Measurements from ENCODE around the gene SYNE1. TPM values are rescaled to one million over a fixed set of nuclear protein-coding genes. Genes with fewer than 3 reads are reported as not detected.

Gene SYNE1
- total RNA-seq, 1 experiment from 2014 or later, result 20.9 TPM

GRCh38 chr6:152233547-152234320 lies 403.4 kb downstream of the SYNE1 start:
- no peak for DNase-seq (ENCODE audit: low read depth)

- DNase-seq (ENCODE audit: low read depth), result no peak
Measured at GRCh38 chr6:152232501-152233151, 404.5 kb downstream of the SYNE1 start.

DNA sequence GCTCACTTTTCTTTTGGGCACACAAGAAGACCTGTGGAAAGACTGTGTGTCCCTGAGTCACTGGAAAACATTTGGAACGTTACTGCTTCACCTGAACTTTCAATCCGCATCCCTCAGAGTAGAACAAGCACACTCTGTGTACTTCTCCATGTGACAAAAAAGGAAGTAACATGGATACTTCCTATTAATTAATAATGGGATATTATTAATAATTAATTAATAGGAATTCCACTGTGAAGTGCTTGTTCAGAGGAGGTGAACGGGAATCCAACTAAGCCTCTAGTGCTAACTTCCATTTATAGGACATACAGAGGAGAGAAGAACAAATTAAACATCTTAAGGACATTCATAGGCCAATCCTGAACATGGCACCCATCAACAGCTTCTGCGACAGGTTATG lies 407.8 kb downstream of the SYNE1 start:
- DNase-seq (ENCODE audit: low read depth), result no peak

DNA sequence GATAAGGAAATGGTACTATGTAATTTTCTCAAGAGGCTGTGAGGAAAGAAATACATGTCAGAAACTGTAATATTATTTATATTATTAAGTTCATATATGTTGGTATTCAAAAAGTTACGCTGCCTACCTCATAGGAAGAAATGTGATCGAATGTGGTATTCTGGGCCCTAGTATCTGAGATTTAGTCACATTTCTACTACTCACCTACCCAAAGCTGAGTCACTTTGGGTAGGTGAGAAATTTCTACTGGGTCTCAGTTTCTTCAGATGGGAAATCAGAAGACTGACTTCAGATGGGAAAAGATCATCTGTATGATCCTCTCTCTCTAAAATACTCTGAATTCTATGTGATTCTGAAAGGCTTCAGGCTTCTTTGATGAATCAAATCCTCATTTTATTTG lies 411.0 kb downstream of the SYNE1 start:
- no peak for DNase-seq (ENCODE audit: low read depth)

DNA sequence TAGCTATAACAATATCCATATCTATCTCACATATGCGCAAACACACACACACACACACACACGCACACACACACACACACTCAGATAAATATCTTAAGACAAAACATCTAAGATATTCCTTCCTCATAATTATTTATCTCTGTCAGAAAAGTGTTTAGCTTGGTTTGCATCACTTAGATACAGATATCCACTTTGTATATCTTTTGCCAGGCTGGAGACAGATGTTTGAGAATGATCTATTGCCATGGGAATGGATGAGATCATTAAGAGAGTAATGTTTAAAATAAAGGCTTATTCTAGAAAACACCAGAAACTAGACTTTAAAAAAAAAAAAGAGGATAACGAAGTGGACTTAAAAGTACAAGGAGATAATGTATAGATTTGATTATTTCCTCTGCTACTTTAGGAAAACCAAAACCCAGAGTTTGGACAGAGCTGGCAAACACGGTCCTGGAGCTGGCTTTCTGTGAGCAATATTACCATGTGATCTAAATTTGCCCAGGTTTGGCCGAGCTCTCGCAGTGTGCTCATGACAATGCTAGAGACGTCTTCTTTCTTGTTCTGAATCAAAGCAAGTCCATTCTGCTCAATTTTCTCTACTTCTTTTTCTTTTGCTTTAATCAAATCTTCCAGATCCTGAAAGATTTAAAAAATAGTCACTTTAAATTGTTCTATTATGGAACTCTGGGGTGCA lies 411.8 kb downstream of the SYNE1 start:
- DNase-seq (ENCODE audit: low read depth), result no peak

DNA sequence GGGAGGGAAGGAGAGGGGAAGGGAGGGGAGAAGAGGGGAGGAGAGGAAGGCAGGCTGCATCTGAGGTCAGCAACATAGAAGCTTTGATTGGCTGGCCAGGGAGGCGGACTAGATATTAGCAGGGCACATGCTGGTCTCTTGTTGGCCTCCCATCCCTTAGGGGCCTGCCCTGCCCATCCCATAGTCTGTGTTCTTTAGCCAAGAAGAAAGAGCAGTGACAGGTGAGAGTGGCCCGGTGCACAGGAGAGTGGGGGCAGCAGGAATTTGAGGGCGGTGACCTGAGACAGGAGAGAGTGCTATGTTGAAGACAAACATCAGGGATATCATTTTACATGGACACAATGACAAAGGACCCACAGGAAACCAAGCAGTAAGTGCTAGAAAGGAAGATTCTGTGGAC lies 413.5 kb downstream of the SYNE1 start:
- DNase-seq (ENCODE audit: low read depth), result no peak

DNA sequence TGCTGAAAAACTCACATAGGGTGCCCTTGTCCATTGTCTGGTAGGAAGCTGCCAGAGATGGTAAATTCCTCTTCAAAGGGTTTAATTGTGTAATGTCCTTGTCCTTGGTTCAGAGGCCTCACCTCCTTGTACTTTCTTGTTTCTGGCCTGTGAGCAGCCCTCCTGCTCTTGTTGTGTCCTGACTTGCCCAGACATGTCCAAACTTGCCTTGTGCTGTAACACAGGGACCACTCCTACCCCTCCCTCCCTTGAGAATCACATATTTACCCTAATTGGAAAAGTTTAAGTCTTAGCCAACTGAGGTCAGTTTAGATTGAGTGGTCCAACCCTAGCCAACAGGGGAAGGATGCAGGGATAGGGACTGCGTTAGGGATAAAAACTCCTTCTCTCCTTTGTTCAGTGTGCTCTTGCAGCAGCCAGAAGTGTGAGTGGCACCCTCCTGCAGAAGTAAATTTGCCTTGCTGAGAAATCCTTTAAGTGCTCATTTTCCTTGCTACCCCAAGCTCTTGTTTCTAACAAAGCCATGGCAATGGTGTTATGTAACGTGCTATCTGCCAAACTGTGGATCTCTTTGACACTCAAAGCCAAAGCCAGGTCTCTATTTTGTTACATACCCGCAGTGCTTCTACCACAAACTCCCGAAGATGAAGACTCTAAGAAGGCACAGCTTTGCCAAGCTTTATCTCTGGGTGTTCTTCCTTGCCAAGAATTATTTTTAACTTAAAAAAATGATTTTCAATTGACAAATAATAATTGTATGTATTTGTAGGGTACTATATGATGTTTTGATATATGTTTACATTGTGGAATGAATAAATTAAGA lies 415.1 kb downstream of the SYNE1 start:
- peak; percentile 9 for DNase-seq (ENCODE audit: low read depth)

GRCh38 chr6:152220786-152221185 lies 416.4 kb downstream of the SYNE1 start:
- DNase-seq (ENCODE audit: low read depth), result no peak

GRCh38 chr6:152218887-152219286 lies 418.3 kb downstream of the SYNE1 start:
- no peak for DNase-seq (ENCODE audit: low read depth)

- no peak for DNase-seq (ENCODE audit: low read depth)
Measured at GRCh38 chr6:152212437-152212836, 424.7 kb downstream of the SYNE1 start.

GRCh38 chr6:152209211-152209610 lies 428.0 kb downstream of the SYNE1 start:
- no peak for DNase-seq (ENCODE audit: low read depth)

DNA sequence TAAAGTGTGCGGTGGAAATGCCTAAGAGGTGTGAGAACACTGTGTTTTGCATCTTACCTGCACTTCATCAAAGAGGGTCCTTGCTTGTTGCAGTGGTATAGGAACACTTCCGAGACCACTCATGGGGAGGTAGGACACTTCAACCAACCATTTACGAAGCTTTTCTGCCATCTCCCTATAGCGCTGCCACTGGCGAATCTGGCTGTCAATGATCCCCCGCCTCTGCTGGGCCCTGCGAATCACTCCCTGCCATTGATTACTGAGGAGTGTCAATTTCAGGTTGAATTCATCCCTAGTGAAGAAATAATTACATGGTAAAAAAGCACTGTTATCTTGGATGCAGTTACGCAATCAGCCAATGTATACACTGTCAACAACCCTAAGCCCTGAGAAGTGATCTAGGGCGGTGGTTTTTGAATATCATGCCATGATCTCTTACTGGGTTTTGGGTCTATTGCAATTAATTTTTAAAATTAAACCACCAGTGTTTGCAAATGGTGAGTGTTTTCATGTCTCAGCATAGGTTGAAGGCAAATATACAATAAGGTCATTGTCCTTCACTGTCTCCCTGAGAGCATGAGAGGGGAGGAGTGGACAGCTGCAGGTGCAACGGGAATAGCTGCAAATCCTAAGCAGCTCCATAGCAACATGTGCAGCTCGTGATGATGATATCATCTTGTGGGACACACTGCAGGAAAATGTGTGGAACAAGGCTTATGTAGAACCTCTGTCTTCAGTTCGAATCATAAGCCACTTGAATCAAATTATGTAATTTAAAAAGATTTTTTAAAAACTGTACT lies 429.0 kb downstream of the SYNE1 start:
- DNase-seq (ENCODE audit: low read depth), result no peak

DNA sequence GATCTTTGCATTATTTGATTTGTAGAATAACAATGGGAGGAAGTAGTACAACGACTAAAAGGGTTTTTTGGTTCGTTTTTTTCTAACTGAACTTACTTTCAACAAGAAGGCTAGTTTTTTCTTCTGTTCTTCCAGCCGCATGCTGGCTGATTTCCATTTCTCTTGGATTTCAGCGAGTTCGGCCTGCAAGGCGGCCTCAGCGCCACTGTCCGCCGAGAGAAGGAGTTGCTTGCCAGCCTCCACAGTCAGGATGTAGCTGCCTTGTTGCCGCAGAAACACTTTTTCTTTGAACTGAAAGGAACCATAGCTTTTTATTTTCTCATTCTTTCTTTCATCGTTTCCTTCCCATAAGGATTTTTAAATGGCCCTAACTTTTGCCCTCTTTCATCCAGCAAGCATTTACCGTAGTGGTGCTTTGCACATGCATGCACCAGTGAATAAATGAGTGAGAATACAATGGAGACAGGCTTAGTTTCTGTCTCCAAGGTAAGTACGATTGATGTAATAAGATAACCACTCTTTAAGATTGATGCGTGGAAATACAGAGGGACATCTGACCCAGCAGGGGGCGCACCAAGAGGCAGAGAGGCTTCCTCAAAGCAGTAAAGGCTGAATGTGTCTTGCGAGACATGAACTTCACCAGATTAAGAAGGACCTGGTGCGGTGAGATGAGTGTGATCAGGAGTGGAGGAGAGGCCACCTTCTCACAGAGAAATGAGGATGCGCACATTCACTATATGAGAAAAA lies 430.9 kb downstream of the SYNE1 start:
- DNase-seq (ENCODE audit: low read depth), result peak; percentile 12

- DNase-seq (ENCODE audit: low read depth), result no peak
Measured at GRCh38 chr6:152204591-152204990, 432.6 kb downstream of the SYNE1 start.

DNA sequence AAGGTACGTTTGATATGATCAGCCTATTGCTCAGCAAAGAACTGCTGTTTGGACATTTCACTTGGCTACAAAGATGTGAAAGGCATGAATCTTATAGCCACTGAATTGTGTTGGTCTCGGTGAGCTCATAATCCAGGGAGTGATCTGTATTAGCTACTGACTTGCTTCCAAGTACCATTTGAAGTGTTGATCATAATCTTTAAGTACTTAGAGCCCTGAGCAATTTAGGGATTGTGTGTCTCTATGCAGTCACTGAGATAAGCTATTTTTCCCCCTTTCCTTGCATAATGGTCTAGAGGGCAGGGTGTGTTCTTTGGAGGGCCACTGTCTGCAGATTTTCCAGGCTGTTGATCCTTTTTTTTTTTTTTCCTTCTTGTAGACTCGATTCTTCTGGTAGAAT lies 436.0 kb downstream of the SYNE1 start:
- DNase-seq (ENCODE audit: low read depth), result no peak

GRCh38 chr6:152195896-152196295 lies 441.3 kb downstream of the SYNE1 start:
- DNase-seq (ENCODE audit: low read depth), result no peak

- DNase-seq (ENCODE audit: low read depth), result no peak
Measured at GRCh38 chr6:152189736-152190135, 447.4 kb downstream of the SYNE1 start.

DNA sequence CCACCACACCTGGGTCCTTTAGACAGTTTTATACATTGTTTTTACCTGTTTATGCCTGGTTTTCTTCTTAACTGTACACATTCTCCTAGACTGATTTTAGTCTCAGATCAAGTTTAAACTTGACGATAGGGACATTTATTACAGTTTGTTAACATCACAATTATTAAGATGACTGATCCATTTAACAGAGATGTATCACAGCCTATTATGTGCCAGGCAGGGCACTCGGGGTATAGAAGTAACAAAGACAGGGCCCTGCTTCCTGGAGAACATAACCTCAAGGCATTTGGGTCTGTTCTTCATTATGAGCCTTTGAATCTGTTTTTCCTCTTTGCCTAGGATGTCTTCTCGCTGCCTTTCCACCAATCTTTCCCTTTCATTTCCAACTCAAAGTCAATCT lies 449.2 kb downstream of the SYNE1 start:
- no peak for DNase-seq (ENCODE audit: low read depth)

- DNase-seq (ENCODE audit: low read depth), result no peak
Measured at GRCh38 chr6:152186840-152187239, 450.3 kb downstream of the SYNE1 start.

- no peak for DNase-seq (ENCODE audit: low read depth)
Measured at GRCh38 chr6:152184917-152185574, 452.1 kb downstream of the SYNE1 start.
